GM23338 (cell line): ENCODE measurements around the gene CDH4. TPM values are rescaled to one million over a fixed set of nuclear protein-coding genes. Genes with fewer than 3 reads are reported as not detected.

Experiments
- ATAC-seq: fragments of 200-7000 bp; cut with Tn5 transposase; 3 replicates; pipeline ENCODE4 v1.9.1; 2020
- DNase-seq: peaks from one replicate; pipeline ENCODE4 v3.0.0-alpha.2; 2015; ENCODE audit warnings: low spot score
- H2AFZ ChIP-seq: fragments of 200-600 bp; sonication (generic); 2 replicates; pipeline ENCODE4 v1.8.0; 2016; ENCODE audit warnings: antibody characterized with exemption, mild to moderate bottlenecking, moderate library complexity
- H3F3A ChIP-seq: fragments of 200-600 bp; sonication (generic); replicated peaks from 2 replicates; pipeline ENCODE4 v1.8.0; 2017; ENCODE audit warnings: antibody characterized with exemption, mixed run types, low read depth
- H3K27ac ChIP-seq: fragments of 200-600 bp; sonication (generic); 2 replicates; pipeline ENCODE4 v1.6.1; 2016; ENCODE audit warnings: low read depth
- H3K27me3 ChIP-seq: fragments of 200-600 bp; sonication (generic); 2 replicates; pipeline ENCODE4 v1.8.0; 2016; ENCODE audit warnings: mild to moderate bottlenecking, mixed run types, moderate library complexity; ENCODE audit not compliant: insufficient read depth
- H3K36me3 ChIP-seq: fragments of 200-600 bp; sonication (generic); 2 replicates; pipeline ENCODE4 v1.8.0; 2016; ENCODE audit warnings: mild to moderate bottlenecking; ENCODE audit not compliant: insufficient read depth
- H3K4me1 ChIP-seq: fragments of 200-600 bp; sonication (generic); 2 replicates; pipeline ENCODE4 v1.8.0; 2016; ENCODE audit warnings: mild to moderate bottlenecking, moderate library complexity; ENCODE audit not compliant: insufficient read depth
- H3K4me2 ChIP-seq: fragments of 200-600 bp; sonication (generic); 2 replicates; pipeline ENCODE4 v1.7.1; 2017; ENCODE audit warnings: mixed run types
- H3K4me3 ChIP-seq: fragments of 200-600 bp; sonication (generic); 2 replicates; pipeline ENCODE4 v1.6.1; 2016; ENCODE audit warnings: mixed run types
- H3K79me2 ChIP-seq: fragments of 200-600 bp; sonication (generic); replicated peaks from 2 replicates; pipeline ENCODE4 v1.8.0; 2017; ENCODE audit warnings: mild to moderate bottlenecking; ENCODE audit not compliant: insufficient read depth
- H3K9me2 ChIP-seq: fragments of 200-600 bp; sonication (generic); 2 replicates; pipeline ENCODE4 v1.8.0; 2017; ENCODE audit not compliant: insufficient read depth
- H4K20me1 ChIP-seq: fragments of 200-600 bp; sonication (generic); replicated peaks from 2 replicates; pipeline ENCODE4 v1.8.0; 2017; ENCODE audit warnings: mild to moderate bottlenecking; ENCODE audit not compliant: insufficient read depth
- H3K27ac Mint-ChIP-seq: 2 replicates; pipeline ENCODE4 v1.8.0; 2020; ENCODE audit warnings: inconsistent platforms, mild to moderate bottlenecking, moderate library complexity, mixed read lengths
- H3K27me3 Mint-ChIP-seq: 3 replicates; pipeline ENCODE4 v1.8.0; 2022; ENCODE audit warnings: low read depth, mild to moderate bottlenecking, moderate library complexity, mixed read lengths, inconsistent platforms; ENCODE audit not compliant: insufficient read depth, poor library complexity
- H3K36me3 Mint-ChIP-seq: 3 replicates; pipeline ENCODE4 v1.8.0; 2021; ENCODE audit warnings: low read depth, mild to moderate bottlenecking, inconsistent platforms, moderate library complexity, mixed read lengths
- H3K4me1 Mint-ChIP-seq: 3 replicates; pipeline ENCODE4 v1.8.0; 2020; ENCODE audit warnings: mild to moderate bottlenecking, inconsistent platforms, mixed read lengths
- H3K4me3 Mint-ChIP-seq: 3 replicates; pipeline ENCODE4 v1.8.0; 2021; ENCODE audit warnings: moderate library complexity, mild to moderate bottlenecking, inconsistent platforms, mixed read lengths
- H3K9me3 Mint-ChIP-seq: 3 replicates; pipeline ENCODE4 v1.8.0; 2020; ENCODE audit warnings: moderate library complexity, mild to moderate bottlenecking, inconsistent platforms, mixed read lengths
- CTCF ChIP-seq, 2 experiments: fragments of 200-600 bp in 1 of 2; sonication (generic) in 1 of 2; conservative IDR thresholded peaks; 2 replicates each; pipeline versions ENCODE4 v1.5.1 to v1.6.1; 2016 to 2017; ENCODE audit warnings: antibody characterized with exemption in 2 of 2, low read depth in 2 of 2, mild to moderate bottlenecking in 2 of 2, moderate library complexity in 1 of 2
- ETS1 ChIP-seq: IDR thresholded peaks from 2 replicates; pipeline ENCODE4 v1.6.1; 2016; ENCODE audit warnings: antibody characterized with exemption
- EZH2 ChIP-seq: fragments of 200-600 bp; sonication (generic); IDR thresholded peaks from one replicate; pipeline ENCODE4 v1.8.0; 2017; ENCODE audit warnings: antibody characterized with exemption, mild to moderate bottlenecking, low read depth; ENCODE audit not compliant: unreplicated experiment
- EZH2phosphoT487 ChIP-seq: fragments of 200-600 bp; sonication (generic); IDR thresholded peaks from one replicate; pipeline ENCODE4 v1.8.1; 2018; ENCODE audit warnings: antibody characterized with exemption; ENCODE audit not compliant: unreplicated experiment
- JUNB ChIP-seq: IDR thresholded peaks from one replicate; pipeline ENCODE4 v1.6.1; 2016; ENCODE audit warnings: antibody characterized with exemption; ENCODE audit not compliant: unreplicated experiment
- NANOG ChIP-seq: IDR thresholded peaks from 2 replicates; pipeline ENCODE4 v1.6.1; 2016; ENCODE audit warnings: antibody characterized with exemption, borderline replicate concordance
- POLR2AphosphoS5 ChIP-seq: IDR thresholded peaks from 2 replicates; pipeline ENCODE4 v1.6.1; 2016; ENCODE audit warnings: antibody characterized with exemption, low read depth
- REST ChIP-seq: IDR thresholded peaks from one replicate; pipeline ENCODE4 v1.6.1; 2018; ENCODE audit warnings: antibody characterized with exemption; ENCODE audit not compliant: unreplicated experiment
- STAT1 ChIP-seq: IDR thresholded peaks from one replicate; pipeline ENCODE4 v1.6.1; 2016; ENCODE audit warnings: antibody characterized with exemption; ENCODE audit not compliant: unreplicated experiment
- ZNF114 ChIP-seq: fragments of 250-450 bp; sonication (Bioruptor Pico); IDR thresholded peaks from 2 replicates; pipeline ENCODE4 v1.5.0; 2020; ENCODE audit warnings: mild to moderate bottlenecking, moderate library complexity
- ZNF331 ChIP-seq: fragments of 250-450 bp; sonication (Bioruptor Pico); IDR thresholded peaks from 2 replicates; pipeline ENCODE4 v1.5.0; 2020; ENCODE audit warnings: low read depth, mild to moderate bottlenecking, moderate library complexity
- polyA plus RNA-seq: library from polyadenylated mRNA; unstranded; fragments of >200 nt; fragmentation: Nextera tagmentation; extraction: Ambion mirVana; gene quantifications from 2 replicates; pipeline ENCODE4 v1.2.1, GENCODE V29; 2016
- total RNA-seq: library from RNA; depleted of rRNA; stranded (reverse); fragments of >200 nt; shearing (Covaris generic); gene quantifications from 2 replicates; pipeline ENCODE4 v1.2.3, GENCODE V29; 2014

Gene CDH4
- total and polyA plus RNA-seq, 2 experiments from 2014 or later, result 1.2 to 4.2 TPM

- H3K9me2 ChIP-seq, result no peaks in the 10 kb centered on the region
- ATAC-seq (peak; percentile 36; the same call in 2 of the 3 replicates), DNase-seq (peak; percentile 16)
- H3K4me1 ChIP-seq, result no peaks in the 10 kb centered on the region
- no peaks in the 10 kb centered on the region for H3K27me3 ChIP-seq
- TF ChIP-seq REST, result no peak
- TF ChIP-seq CTCF (conservative IDR thresholded peaks at IDR 0.05; ENCODE audit: low read depth in 2 of 2), result peak in 1 of 2 experiments; percentile 26; a peak in 1 of 4 replicates
- H3F3A ChIP-seq, result no peaks in the 10 kb centered on the region
- H3K9me3 Mint-ChIP-seq, result no peaks in the 10 kb centered on the region
- H3K4me1 Mint-ChIP-seq, result peaks cover 2% of the 10 kb centered on the region; the same call in 1 of the 3 replicates
- no peak overlapping the region for H3K27ac Mint-ChIP-seq
- no peaks in the 10 kb centered on the region for H3K36me3 ChIP-seq
- no peak overlapping the region for H3K4me2 ChIP-seq
- H4K20me1 ChIP-seq, result no peaks in the 10 kb centered on the region
- no peak overlapping the region for H3K4me3 Mint-ChIP-seq
- no peak overlapping the region for H3K4me3 ChIP-seq
- no peaks in the 10 kb centered on the region for H3K36me3 Mint-ChIP-seq
- no peaks in the 10 kb centered on the region for H3K79me2 ChIP-seq
- no peak overlapping the region for H2AFZ ChIP-seq
- no peak overlapping the region for H3K27ac ChIP-seq
- H3K27me3 Mint-ChIP-seq, result peaks cover 23% of the 10 kb centered on the region
Measured at GRCh38 chr20:61535956-61536355, 283.9 kb downstream of the CDH4 start.

GRCh38 chr20:61536671-61537070 is 284.6 kb downstream of the CDH4 start:
- peaks cover 2% of the 10 kb centered on the region; the same call in 1 of the 3 replicates for H3K4me1 Mint-ChIP-seq
- no peak overlapping the region for H2AFZ ChIP-seq
- H3K4me1 ChIP-seq, result no peaks in the 10 kb centered on the region
- TF ChIP-seq ZNF114 (CRISPR knock-in tag), result no peak
- TF ChIP-seq EZH2, result no peak
- no peak for TF ChIP-seq ZNF331
- no peak for TF ChIP-seq STAT1
- TF ChIP-seq JUNB, result no peak
- no peak for TF ChIP-seq REST
- no peak for TF ChIP-seq POLR2AphosphoS5
- no peak for TF ChIP-seq CTCF (conservative IDR thresholded peaks at IDR 0.05; ENCODE audit: low read depth in 2 of 2)
- TF ChIP-seq EZH2phosphoT487, result no peak
- TF ChIP-seq ETS1, result no peak
- TF ChIP-seq NANOG, result no peak

More at GRCh38 chr20:61536671-61537070, 284.6 kb downstream of the CDH4 start:
- no peak overlapping the region for H3K27ac Mint-ChIP-seq
- Histone ChIP-seq H4K20me1 (no peaks in the 10 kb centered on the region), H3K4me3 (no peak overlapping the region), H3K27me3 (no peaks in the 10 kb centered on the region), H3F3A (no peaks in the 10 kb centered on the region), H3K36me3 (no peaks in the 10 kb centered on the region), H3K27ac (no peak overlapping the region), H3K79me2 (no peaks in the 10 kb centered on the region), H3K4me2 (no peak overlapping the region), H3K9me2 (no peaks in the 10 kb centered on the region)
- DNase-seq (no peak), ATAC-seq (no peak)
- H3K36me3 Mint-ChIP-seq, result no peaks in the 10 kb centered on the region
- peaks cover 25% of the 10 kb centered on the region for H3K27me3 Mint-ChIP-seq
- no peaks in the 10 kb centered on the region for H3K9me3 Mint-ChIP-seq
- H3K4me3 Mint-ChIP-seq, result no peak overlapping the region
